Measurements from ENCODE around the gene ATP10D.
A peak's percentile ranks its signal among the peaks of the same experiment; 100 is the strongest.
"Not testable (repeated sequence)": the region's sequence is repeated elsewhere in the genome, so short reads cannot be mapped to it uniquely, and the experiment has no call there.

Gene ATP10D

GRCh38 chr4:47538111-47538824, 53.2 kb downstream of the ATP10D start:
- DNase-seq = peak; percentile 19

GRCh38 chr4:47538825-47539154, 53.7 kb downstream of the ATP10D start:
- DNase-seq = no peak

GRCh38 chr4:47542640-47543039, 57.6 kb downstream of the ATP10D start:
- peak; percentile 33 for DNase-seq

GRCh38 chr4:47543331-47543730, 58.3 kb downstream of the ATP10D start:
- peak; percentile 52 for DNase-seq

- DNase-seq = not testable (repeated sequence)
Measured at GRCh38 chr4:47550357-47550756, 65.3 kb downstream of the ATP10D start.

GRCh38 chr4:47550899-47551548, 65.9 kb downstream of the ATP10D start:
- DNase-seq = no peak

GRCh38 chr4:47551682-47552081, 66.6 kb downstream of the ATP10D start:
- peak; percentile 37 for DNase-seq

- no peak for DNase-seq
Measured at GRCh38 chr4:47553329-47554125, 68.5 kb downstream of the ATP10D start.

GRCh38 chr4:47555920-47556319, 70.8 kb downstream of the ATP10D start:
- DNase-seq = not testable (repeated sequence)

GRCh38 chr4:47557255-47557654, 72.2 kb downstream of the ATP10D start:
- DNase-seq = no peak

- DNase-seq = no peak
Measured at GRCh38 chr4:47560682-47561081, 75.6 kb downstream of the ATP10D start.

- DNase-seq = no peak
Measured at GRCh38 chr4:47561331-47561730, 76.3 kb downstream of the ATP10D start.

GRCh38 chr4:47562297-47562696, 77.2 kb downstream of the ATP10D start:
- DNase-seq = peak; percentile 55

GRCh38 chr4:47566566-47566965, 81.5 kb downstream of the ATP10D start:
- DNase-seq = no peak

GRCh38 chr4:47566969-47567368, 81.9 kb downstream of the ATP10D start:
- DNase-seq = no peak

GRCh38 chr4:47567511-47567910, 82.4 kb downstream of the ATP10D start:
- DNase-seq = peak; percentile 11

- DNase-seq = no peak
Measured at GRCh38 chr4:47570816-47571215, 85.7 kb downstream of the ATP10D start.

- DNase-seq = no peak
Measured at GRCh38 chr4:47572981-47573380, 87.9 kb downstream of the ATP10D start.

- DNase-seq = peak; percentile 12
Measured at GRCh38 chr4:47577779-47578553, 92.9 kb downstream of the ATP10D start.

- no peak for DNase-seq
Measured at GRCh38 chr4:47579235-47579634, 94.2 kb downstream of the ATP10D start.

GRCh38 chr4:47590325-47590724, 105.2 kb downstream of the ATP10D start:
- no peak for DNase-seq

- DNase-seq = no peak
Measured at GRCh38 chr4:47597696-47598095, 112.6 kb downstream of the ATP10D start.

GRCh38 chr4:47598320-47598719, 113.2 kb downstream of the ATP10D start:
- no peak for DNase-seq

Measured in EL (cell line).